Fibroblast of villous mesenchyme (primary cell): ENCODE data around the gene HEYL. TPM values are rescaled to one million over a fixed set of nuclear protein-coding genes. Genes with fewer than 3 reads are reported as not detected.

Experiments used
- DNase-seq: peaks from one replicate; pipeline ENCODE4 v3.0.0-alpha.2; 2010; ENCODE audit warnings: low read depth
- H3K4me3 ChIP-seq: 2 replicates; pipeline ENCODE4 v1.5.1; 2011; ENCODE audit warnings: low read depth, mild to moderate bottlenecking, low read length
- CTCF ChIP-seq: IDR thresholded peaks from 2 replicates; pipeline ENCODE4 v1.5.1; 2012; ENCODE audit warnings: low read depth, mild to moderate bottlenecking, low read length; ENCODE audit not compliant: insufficient read depth
- total RNA-seq: library from RNA; depleted of rRNA; stranded (reverse); fragments of >200 nt; gene quantifications from 2 replicates; pipeline ENCODE4 v1.2.3, GENCODE V29; 2012

The HEYL gene
- total RNA-seq, 1 donor = under 0.01 TPM

GRCh38 chr1:39631361-39632322, 7.8 kb downstream of the HEYL start:
- H3K4me3 ChIP-seq = no peak overlapping the region
- no peak for TF ChIP-seq CTCF
- DNase-seq = no peak

- no peak for TF ChIP-seq CTCF
- DNase-seq = no peak
- no peak overlapping the region for H3K4me3 ChIP-seq
Measured at GRCh38 chr1:39628807-39629350, 10.6 kb downstream of the HEYL start.

- no peak overlapping the region for H3K4me3 ChIP-seq
- TF ChIP-seq CTCF = no peak
- DNase-seq = no peak
Measured at GRCh38 chr1:39626646-39627045, 12.8 kb downstream of the HEYL start.

GRCh38 chr1:39625462-39626273, 13.8 kb downstream of the HEYL start:
- H3K4me3 ChIP-seq = no peak overlapping the region
- DNase-seq = peak; percentile 91
- no peak for TF ChIP-seq CTCF

- H3K4me3 ChIP-seq = no peak overlapping the region
- no peak for TF ChIP-seq CTCF
- DNase-seq = no peak
Measured at GRCh38 chr1:39625009-39625408, 14.4 kb downstream of the HEYL start.

- no peak for TF ChIP-seq CTCF
- DNase-seq = no peak
- H3K4me3 ChIP-seq = no peak overlapping the region
Measured at GRCh38 chr1:39623053-39623452, 16.4 kb downstream of the HEYL start.
